Astrocyte (in vitro differentiated cells and primary cell): ENCODE measurements around the gene SRRM4.

Experiments used
- CTCF ChIP-seq: IDR thresholded peaks from 2 replicates; pipeline ENCODE4 v1.5.1; 2011; ENCODE audit warnings: low read depth, mild to moderate bottlenecking, inconsistent platforms, low read length, moderate library complexity; ENCODE audit not compliant: insufficient read depth
- EZH2 ChIP-seq: IDR thresholded peaks from 2 replicates; pipeline ENCODE4 v1.6.1; 2012; ENCODE audit warnings: mild to moderate bottlenecking, low read length, inconsistent platforms; ENCODE audit not compliant: insufficient read depth

GRCh38 chr12:119178544-119179334 lies 197.4 kb downstream of the SRRM4 start, which contains the start of gene HSPB8:
- TF ChIP-seq CTCF (no peak), EZH2 (no peak)
